ENCODE data around the gene PARD6G. TPM values are rescaled to one million over a fixed set of nuclear protein-coding genes. Genes with fewer than 3 reads are reported as not detected.

The PARD6G gene
- total and polyA plus RNA-seq, 2 of the 8 experiments (the other 6 are each of a cell fraction or from before 2014, with no cell fraction given), result 11.3 to 17.9 TPM

- H3K9me3 ChIP-seq (ENCODE audit: insufficient read depth in 2 of 2, low read depth in 1 of 2, low read length in 1 of 2), result no peaks in the 10 kb centered on the region
- WGBS, 2 experiments (ENCODE audit: extremely low coverage in 1 of 2, insufficient coverage in 1 of 2, insufficient read length in 1 of 2, insufficient replicate concordance in 2 of 2, low coverage in 1 of 2, low lambda C conversion rate in 2 of 2, missing lambda C conversion rate in 1 of 2), result 86% methylated on average over 1 of the region's 1 CpG; no CpG with 5 or more reads in 1 of the 2 experiments
- no peak overlapping the region for H4K8ac ChIP-seq (ENCODE audit: extremely low read depth, insufficient read depth, low read length)
- H2AK5ac ChIP-seq (ENCODE audit: low read depth, low read length), result no peak overlapping the region
- no peak overlapping the region for H3K56ac ChIP-seq (replicated peaks; ENCODE audit: insufficient read length, low read depth, low read length)
- H2BK5ac ChIP-seq (ENCODE audit: low read depth, low read length), result no peak overlapping the region
- FAIRE-seq (no peak), DNase-seq (ENCODE audit: low read depth in 1 of 2, low spot score in 2 of 2) (no peak)
- H4K5ac ChIP-seq (ENCODE audit: insufficient read length, low read depth, low read length), result no peak overlapping the region
- ChIA-PET CTCF (ENCODE audit: partially characterized antibody) (interaction anchor here (1.0 kb wide), 1 partner anchor 27 kb away, joined by 3 read pairs; no protein-coding TSS in a partner anchor), POLR2A (ENCODE audit: partially characterized antibody) (interaction anchor here (1.7 to 2.1 kb wide), 2 partner anchors 17 to 18 kb away, joined by 4 to 6 read pairs; no protein-coding TSS in a partner anchor)
- no peak overlapping the region for H4K91ac ChIP-seq (replicated peaks; ENCODE audit: insufficient read length, low read length)
- peaks cover 3 to 6% (median 5%) of the 10 kb centered on the region in 4 experiments; a peak in 6 of 7 replicates for H3K4me1 ChIP-seq (replicated peaks in 1 of 4; ENCODE audit: control insufficient read depth in 3 of 4, insufficient read depth in 4 of 4, low read length in 3 of 4)
- H3K79me2 ChIP-seq (ENCODE audit: control insufficient read depth in 1 of 2, insufficient read depth in 2 of 2, low read length in 2 of 2), result peaks cover 24 to 95% of the 10 kb centered on the region in 2 experiments
- no peaks in the 10 kb centered on the region for H3K27me3 ChIP-seq (replicated peaks in 1 of 4; ENCODE audit: control insufficient read depth in 3 of 4, extremely low read depth in 1 of 4, insufficient read depth in 3 of 4, low read length in 3 of 4)
- no peak overlapping the region for H3K14ac ChIP-seq (ENCODE audit: insufficient read length)
- no peaks in the 10 kb centered on the region for H3K23me2 ChIP-seq (ENCODE audit: low read depth, low read length)
- H3K4me2 ChIP-seq (ENCODE audit: insufficient read depth in 1 of 2, low read depth in 2 of 2, low read length in 2 of 2), result no peak overlapping the region
- H3K79me1 ChIP-seq (ENCODE audit: low read depth, low read length), result peaks cover 8% of the 10 kb centered on the region
- no peak overlapping the region for H2BK120ac ChIP-seq (replicated peaks; ENCODE audit: low read depth, low read length)
- H3K4ac ChIP-seq (replicated peaks; ENCODE audit: insufficient read length, low read depth, low read length), result no peak overlapping the region
- H3K18ac ChIP-seq (ENCODE audit: extremely low read depth, low read length), result no peak overlapping the region
- peaks cover 11 to 17% of the 10 kb centered on the region in 2 experiments for H4K20me1 ChIP-seq (replicated peaks in 1 of 2; ENCODE audit: control insufficient read depth in 1 of 2, insufficient read depth in 2 of 2, low read length in 2 of 2)
- H3K9ac ChIP-seq (replicated peaks in 1 of 4; ENCODE audit: extremely low read depth in 1 of 4, low read depth in 3 of 4, low read length in 3 of 4), result no peak overlapping the region
- H2AFZ ChIP-seq (ENCODE audit: low read length), result no peak overlapping the region
- H3K4me3 ChIP-seq (ENCODE audit: extremely low read depth in 1 of 4, insufficient read depth in 2 of 4, low read depth in 3 of 4, low read length in 4 of 4), result no peak overlapping the region
- TF ChIP-seq POLR2A (IDR thresholded peaks at IDR 0.05; ENCODE audit: control extremely low read depth in 1 of 2, low read depth in 2 of 2, low read length in 2 of 2) (no peak), POU5F1 (IDR thresholded peaks at IDR 0.05; ENCODE audit: low read depth, low read length) (no peak)
- peaks cover 0 to 27% (median 2%) of the 10 kb centered on the region in 4 experiments; a peak in 3 of 8 replicates for H3K36me3 ChIP-seq (ENCODE audit: control insufficient read depth in 2 of 4, insufficient read depth in 4 of 4, low read length in 3 of 4)
- H2BK20ac ChIP-seq (ENCODE audit: low read length), result no peak overlapping the region
- H3K27ac ChIP-seq (ENCODE audit: low read depth, low read length), result no peak overlapping the region
- no peak overlapping the region for H3K23ac ChIP-seq (ENCODE audit: insufficient read length)
- H2BK15ac ChIP-seq (ENCODE audit: low read length), result no peak overlapping the region
- H2BK12ac ChIP-seq (ENCODE audit: low read depth, low read length), result no peak overlapping the region
Measured at GRCh38 chr18:80127635-80128034, 119.7 kb downstream of the PARD6G start.

All from H1 (cell line).